Measurements from ENCODE around the gene UGT1A1. TPM values are rescaled to one million over a fixed set of nuclear protein-coding genes. Genes with fewer than 3 reads are reported as not detected.

UGT1A1 gene
- total RNA-seq: 0.22 TPM in 1 of 2 replicates, not detected in the other

DNA sequence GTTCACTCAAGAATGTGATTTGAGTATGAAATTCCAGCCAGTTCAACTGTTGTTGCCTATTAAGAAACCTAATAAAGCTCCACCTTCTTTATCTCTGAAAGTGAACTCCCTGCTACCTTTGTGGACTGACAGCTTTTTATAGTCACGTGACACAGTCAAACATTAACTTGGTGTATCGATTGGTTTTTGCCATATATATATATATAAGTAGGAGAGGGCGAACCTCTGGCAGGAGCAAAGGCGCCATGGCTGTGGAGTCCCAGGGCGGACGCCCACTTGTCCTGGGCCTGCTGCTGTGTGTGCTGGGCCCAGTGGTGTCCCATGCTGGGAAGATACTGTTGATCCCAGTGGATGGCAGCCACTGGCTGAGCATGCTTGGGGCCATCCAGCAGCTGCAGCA lies at the start of gene UGT1A1:
Gene UGT1A1 (plus strand): TSS at position 228 of the 400 bp plus-strand sequence. CDS start 18 bp downstream, at position 246.

DNA sequence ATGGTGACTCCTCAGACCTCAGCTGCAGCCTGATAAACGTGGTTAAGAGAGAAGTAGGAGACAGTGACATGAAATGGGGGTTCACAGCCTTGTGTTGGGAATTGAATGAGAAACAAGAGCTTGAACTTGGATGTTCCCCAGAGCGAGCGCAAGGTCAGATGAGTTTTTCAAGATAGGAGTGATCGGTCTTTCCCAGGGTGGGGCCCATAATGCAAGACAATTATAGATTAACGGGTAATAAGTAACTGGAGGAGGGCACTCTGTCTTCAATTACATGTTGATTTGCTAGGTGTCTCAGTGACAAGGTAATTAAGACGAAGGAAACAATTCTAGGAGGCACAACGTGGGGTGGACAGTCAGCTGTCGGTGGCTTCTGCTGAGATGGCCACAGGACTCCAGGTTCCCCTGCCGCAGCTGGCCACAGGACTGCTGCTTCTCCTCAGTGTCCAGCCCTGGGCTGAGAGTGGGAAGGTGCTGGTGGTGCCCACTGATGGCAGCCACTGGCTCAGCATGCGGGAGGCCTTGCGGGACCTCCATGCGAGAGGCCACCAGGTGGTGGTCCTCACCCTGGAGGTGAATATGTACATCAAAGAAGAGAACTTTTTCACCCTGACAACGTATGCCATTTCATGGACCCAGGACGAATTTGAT lies 47.3 kb upstream of the UGT1A1 start, which contains the start of gene UGT1A5:
Gene UGT1A5 (plus strand): TSS at position 297 of the 651 bp plus-strand sequence. CDS start 85 bp downstream, at position 382.

DNA sequence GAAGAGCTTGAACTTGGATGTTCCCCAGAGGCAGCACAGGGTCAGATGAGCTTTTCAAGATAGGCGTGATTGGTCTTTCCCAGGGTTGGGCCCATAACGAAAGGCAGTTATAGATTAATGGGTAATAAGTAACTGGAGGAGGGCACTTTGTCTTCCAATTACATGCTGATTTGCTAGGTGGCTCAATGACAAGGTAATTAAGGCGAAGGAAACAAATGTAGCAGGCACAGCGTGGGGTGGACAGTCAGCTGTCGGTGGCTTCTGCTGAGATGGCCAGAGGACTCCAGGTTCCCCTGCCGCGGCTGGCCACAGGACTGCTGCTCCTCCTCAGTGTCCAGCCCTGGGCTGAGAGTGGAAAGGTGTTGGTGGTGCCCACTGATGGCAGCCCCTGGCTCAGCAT lies 41.5 kb upstream of the UGT1A1 start, which contains the start of gene UGT1A4:
Gene UGT1A4 (plus strand): TSS at position 185 of the 400 bp plus-strand sequence. CDS start 85 bp downstream, at position 270.

DNA sequence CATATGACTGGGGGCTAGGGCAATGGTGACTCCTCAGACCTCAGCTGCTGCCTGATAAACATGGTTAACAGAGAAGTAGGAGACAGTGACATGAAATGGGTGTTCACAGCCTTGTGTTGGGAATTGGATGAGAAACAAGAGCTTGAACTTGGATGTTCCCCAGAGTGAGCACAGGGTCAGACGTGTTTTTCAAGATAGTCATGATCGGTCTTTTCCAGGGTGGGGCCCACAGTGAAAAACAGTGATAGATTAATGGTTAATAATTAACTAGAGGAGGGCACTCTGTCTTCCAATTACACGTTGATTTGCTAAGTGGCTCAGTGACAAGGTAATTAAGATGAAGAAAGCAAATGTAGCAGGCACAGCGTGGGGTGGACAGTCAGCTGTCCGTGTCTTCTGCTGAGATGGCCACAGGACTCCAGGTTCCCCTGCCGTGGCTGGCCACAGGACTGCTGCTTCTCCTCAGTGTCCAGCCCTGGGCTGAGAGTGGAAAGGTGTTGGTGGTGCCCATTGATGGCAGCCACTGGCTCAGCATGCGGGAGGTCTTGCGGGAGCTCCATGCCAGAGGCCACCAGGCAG lies 31.3 kb upstream of the UGT1A1 start, which contains the start of gene UGT1A3:
Gene UGT1A3 (plus strand): TSS at position 320 of the 579 bp plus-strand sequence. CDS start 85 bp downstream, at position 405.

DNA sequence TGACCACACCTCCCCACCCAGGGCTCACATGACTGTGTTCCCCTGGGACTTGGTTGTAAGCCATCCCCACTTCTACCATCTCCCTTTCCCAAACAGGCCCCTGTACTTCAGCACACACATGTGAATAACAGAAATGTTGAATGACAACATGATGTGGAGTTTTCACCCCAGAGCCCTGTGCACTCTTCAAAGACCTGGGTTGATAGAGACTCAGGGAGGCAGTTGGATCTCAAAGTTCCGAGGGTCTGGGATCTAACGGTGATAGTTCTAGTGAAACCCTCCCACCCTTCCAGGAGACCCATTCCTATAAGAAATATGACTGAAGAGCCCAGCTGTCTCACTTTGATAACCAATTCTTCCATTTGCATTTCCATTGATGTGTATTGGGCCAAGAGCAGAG lies 18.0 kb downstream of the UGT1A1 start, which contains the start of gene MROH2A:
Gene MROH2A (plus strand): TSS at position 301 of the 400 bp plus-strand sequence. CDS start 1,029 bp downstream, outside the sequence.

Other genes with a start within 250 kb of the UGT1A1 start
- gene USP40, start 193.5 kb upstream of the UGT1A1 start, total RNA-seq: 44.0 and 47.7 TPM in 2 replicates
- not detected in 2 replicates for gene UGT1A8, start 142.6 kb upstream of the UGT1A1 start, total RNA-seq
- gene UGT1A10, start 123.8 kb upstream of the UGT1A1 start, total RNA-seq: not detected in 2 replicates
- gene UGT1A9, start 88.4 kb upstream of the UGT1A1 start, total RNA-seq: not detected in 2 replicates
- 0.33 and 0.39 TPM in 2 replicates for gene UGT1A7, start 78.4 kb upstream of the UGT1A1 start, total RNA-seq
- 0.79 and 6.9 TPM in 2 replicates for gene UGT1A6, start 67.4 kb upstream of the UGT1A1 start, total RNA-seq
- 0.22 TPM in 1 of 2 replicates, not detected in the other for gene UGT1A5, start 47.4 kb upstream of the UGT1A1 start, total RNA-seq
- gene UGT1A4, start 41.5 kb upstream of the UGT1A1 start, total RNA-seq: 0.33 and 0.39 TPM in 2 replicates
- gene UGT1A3, start 31.2 kb upstream of the UGT1A1 start, total RNA-seq: 0.43 TPM in 1 of 2 replicates, not detected in the other
- gene MROH2A, start 18.1 kb downstream of the UGT1A1 start, total RNA-seq: not detected in 2 replicates
- 7.1 and 7.9 TPM in 2 replicates for gene HJURP, start 94.3 kb downstream of the UGT1A1 start, total RNA-seq
- not detected in 2 replicates for gene TRPM8, start 157.1 kb downstream of the UGT1A1 start, total RNA-seq

All from placental epithelial cell (primary cell).